ENCODE data around the gene NEURL1. TPM values are rescaled to one million over a fixed set of nuclear protein-coding genes. Genes with fewer than 3 reads are reported as not detected.
"Not testable (repeated sequence)": the region's sequence is repeated elsewhere in the genome, so short reads cannot be mapped to it uniquely, and the experiment has no call there.

Gene NEURL1
- total RNA-seq, 1 donor from 2014 or later, result 1.3 TPM

DNA sequence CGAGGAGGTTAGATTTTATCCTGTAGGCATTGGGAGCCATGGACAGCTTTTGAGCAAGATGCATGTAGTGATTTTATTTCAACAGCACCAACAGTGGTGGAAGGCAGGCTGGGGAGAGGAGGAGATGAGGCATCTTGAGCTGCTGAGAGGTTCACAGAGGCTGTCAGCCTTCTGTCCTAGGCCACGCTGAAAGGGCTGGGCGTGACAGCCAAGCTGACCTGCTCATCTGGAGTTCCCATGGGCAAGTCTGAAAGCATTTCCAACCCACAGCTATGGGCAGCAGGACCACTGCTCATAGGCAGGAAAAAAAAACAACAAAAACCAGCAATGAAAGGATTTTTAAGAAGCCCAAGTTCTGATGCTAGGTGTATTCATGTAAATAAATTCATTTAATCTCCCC is 7.7 kb downstream of the NEURL1 start:
- TF ChIP-seq, protein P1, sequence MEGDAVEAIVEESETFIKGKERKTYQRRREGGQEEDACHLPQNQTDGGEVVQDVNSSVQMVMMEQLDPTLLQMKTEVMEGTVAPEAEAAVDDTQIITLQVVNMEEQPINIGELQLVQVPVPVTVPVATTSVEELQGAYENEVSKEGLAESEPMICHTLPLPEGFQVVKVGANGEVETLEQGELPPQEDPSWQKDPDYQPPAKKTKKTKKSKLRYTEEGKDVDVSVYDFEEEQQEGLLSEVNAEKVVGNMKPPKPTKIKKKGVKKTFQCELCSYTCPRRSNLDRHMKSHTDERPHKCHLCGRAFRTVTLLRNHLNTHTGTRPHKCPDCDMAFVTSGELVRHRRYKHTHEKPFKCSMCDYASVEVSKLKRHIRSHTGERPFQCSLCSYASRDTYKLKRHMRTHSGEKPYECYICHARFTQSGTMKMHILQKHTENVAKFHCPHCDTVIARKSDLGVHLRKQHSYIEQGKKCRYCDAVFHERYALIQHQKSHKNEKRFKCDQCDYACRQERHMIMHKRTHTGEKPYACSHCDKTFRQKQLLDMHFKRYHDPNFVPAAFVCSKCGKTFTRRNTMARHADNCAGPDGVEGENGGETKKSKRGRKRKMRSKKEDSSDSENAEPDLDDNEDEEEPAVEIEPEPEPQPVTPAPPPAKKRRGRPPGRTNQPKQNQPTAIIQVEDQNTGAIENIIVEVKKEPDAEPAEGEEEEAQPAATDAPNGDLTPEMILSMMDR (conservative IDR thresholded peaks at IDR 0.05; ENCODE audit: low read depth, low read length), result no peak
- no peak for DNase-seq (ENCODE audit: low read depth)
- no peak overlapping the region for H3K4me3 ChIP-seq (ENCODE audit: low read depth, low read length)

DNA sequence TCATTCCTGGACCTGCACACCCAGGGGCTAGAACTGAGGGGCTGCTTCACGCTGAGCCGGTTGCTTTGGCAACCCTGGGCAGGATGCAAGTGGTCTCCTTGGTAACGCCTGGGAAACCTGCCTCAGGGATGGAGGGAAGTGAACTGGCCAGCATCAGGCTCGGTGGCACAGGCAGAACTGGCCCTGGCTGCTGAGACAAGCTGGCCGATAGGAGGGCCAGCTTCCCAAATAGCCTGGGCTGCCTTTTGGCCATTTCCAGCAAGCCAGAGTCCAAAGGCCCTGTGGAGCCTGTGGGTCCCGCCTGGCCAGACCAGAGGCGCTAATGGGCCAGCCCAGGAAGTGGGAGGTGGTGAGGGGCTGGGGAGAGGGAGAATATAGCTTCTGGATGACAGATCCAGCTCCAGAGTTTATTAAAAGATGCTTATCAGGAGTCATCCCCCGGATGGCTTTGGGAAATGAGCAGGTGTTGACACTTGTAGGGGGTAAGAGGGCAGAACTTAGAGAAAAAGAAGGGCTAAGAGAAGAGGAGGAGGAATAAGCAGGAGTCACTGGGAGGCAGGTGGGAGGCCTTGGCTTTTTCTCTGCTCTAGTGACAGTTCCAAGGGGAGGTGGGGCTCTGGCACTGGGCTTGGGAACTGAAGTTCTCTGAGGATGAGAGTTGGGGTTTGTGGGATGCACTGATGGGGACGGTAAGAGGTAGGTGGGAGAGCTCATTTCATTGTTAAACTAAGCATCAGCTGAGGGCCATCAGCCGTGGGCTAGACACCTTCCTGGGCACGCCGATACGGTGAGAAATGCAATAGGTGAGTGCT is 9.6 kb downstream of the NEURL1 start:
- TF ChIP-seq, protein P1 (conservative IDR thresholded peaks at IDR 0.05; ENCODE audit: low read depth, low read length), result no peak
- no peak for DNase-seq (ENCODE audit: low read depth)
- H3K4me3 ChIP-seq (ENCODE audit: low read depth, low read length), result no peak overlapping the region

DNA sequence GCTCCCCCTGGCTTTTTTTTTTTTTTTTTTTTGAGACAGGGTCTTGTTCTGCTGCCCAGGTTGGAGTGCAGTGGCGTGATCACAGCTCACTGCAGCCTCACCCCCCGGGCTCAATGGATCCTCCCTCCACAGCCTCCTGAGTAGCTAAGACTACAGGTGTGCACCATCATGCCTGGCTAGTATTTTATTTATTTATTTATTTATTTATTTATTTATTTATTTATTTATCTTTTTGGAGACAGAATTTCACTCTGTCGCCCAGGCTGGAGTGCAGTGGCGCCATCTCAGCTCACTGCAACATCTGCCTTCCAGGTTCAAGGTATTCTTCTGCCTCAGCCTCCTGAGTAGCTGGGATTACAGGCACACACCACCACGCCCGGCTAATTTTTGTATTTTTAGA is 10.3 kb downstream of the NEURL1 start:
- H3K4me3 ChIP-seq (ENCODE audit: low read depth, low read length); DNase-seq (ENCODE audit: low read depth): not testable (repeated sequence)

DNA sequence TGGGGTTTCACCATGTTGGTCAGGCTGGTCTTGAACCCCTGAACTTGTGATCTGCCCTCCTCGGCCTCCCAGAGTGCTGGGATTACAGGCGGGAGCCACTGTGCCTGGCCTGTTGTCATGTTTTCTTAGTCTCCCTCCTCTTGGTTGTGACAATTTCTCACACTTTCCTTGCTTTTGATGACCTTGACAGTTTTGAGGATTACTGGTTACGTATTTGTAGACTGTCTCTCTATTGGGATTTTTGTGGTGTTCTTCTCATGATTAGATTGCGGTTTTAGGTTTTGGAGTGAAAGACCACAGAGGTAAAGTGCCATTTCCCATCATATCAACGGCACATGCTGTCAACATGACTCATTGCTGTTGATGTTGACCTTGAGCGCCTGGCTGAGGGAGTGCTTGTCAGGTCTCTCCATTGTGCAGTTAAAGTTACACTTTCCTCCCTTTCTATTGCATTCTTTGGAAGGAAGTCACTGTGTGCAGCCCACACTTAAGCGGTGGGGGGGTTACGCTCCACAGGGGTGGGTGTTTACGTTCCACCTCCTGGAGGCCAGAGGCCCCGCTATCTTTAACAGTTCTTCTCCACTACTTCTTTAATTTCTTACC is 10.8 kb downstream of the NEURL1 start:
- peak; percentile 87 for DNase-seq (ENCODE audit: low read depth)
- no peak overlapping the region for H3K4me3 ChIP-seq (ENCODE audit: low read depth, low read length)
- TF ChIP-seq, protein P1 (conservative IDR thresholded peaks at IDR 0.05; ENCODE audit: low read depth, low read length), result no peak

DNA sequence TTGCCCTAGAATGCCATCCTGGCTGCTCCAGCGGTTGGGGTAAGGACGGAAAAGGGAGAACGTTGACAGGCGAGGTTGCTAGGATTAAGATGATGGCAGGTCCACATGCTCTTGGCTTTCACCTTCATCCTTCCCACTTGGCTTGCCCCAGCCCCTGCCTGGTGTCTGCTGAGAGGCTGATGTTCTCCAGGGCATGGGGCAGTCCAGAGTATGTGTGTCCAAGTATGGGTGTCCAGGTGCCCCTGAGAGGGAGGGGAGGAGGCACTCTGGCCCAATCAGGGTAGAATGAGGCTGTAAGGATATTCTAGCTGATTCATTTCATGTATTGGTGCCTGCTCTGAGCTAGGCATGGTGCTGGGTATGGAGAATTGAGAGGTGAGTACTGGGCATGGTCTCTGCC is 12.6 kb downstream of the NEURL1 start:
- TF ChIP-seq, protein P1 (conservative IDR thresholded peaks at IDR 0.05; ENCODE audit: low read depth, low read length), result no peak
- H3K4me3 ChIP-seq (ENCODE audit: low read depth, low read length), result no peak overlapping the region
- DNase-seq (ENCODE audit: low read depth), result no peak

DNA sequence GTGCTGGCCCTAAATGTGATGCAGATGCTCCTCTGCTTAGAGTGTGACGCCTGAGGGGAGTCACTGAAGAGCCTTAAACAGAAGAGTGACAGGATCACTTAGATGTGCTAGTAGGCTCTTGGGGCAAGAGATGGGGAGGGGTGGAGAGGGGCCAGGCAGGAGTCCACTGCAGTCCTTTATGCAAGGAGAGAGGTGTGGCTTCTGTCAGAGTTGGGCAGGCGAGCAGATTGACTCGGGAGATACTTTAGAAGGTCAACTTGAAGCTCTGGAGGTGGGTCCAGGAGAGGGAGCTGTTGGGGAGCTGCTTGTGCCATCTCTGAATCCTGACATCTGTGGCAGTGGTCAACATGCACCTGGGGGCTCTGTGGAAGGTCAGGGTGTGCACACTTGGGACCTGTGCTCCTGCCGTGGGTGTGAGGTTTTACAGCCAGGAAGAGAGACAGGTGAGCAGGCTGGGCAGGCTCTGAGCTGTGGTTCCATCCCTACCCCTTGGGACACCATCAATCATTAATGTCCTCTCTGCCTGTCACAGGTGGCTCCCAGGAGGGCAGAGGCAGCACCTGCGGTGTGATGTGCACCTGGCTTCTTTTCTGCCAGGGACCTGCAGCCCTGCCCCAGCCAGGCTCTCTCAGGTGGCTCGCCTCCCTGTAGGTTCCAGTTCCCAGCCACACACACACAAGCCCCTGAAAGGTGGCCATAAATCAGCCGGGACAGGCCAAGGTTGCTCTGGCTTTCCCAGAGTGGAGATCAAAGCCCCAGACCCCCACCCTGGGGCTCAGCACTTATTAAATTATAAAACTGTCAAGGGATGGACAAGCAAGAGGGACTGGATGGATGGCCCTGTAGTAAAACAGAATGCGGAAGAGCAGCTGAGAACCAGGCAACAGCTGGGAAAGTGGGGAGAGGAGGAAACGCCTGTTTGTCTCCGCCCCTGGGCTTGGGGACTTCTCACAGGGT is 14.0 kb downstream of the NEURL1 start:
- DNase-seq (ENCODE audit: low read depth), result no peak
- TF ChIP-seq, protein P1 (conservative IDR thresholded peaks at IDR 0.05; ENCODE audit: low read depth, low read length), result no peak
- H3K4me3 ChIP-seq (ENCODE audit: low read depth, low read length), result no peak overlapping the region

Measured in epithelial cell of proximal tubule (primary cell).